ENCODE data around the gene PNPO. TPM values are rescaled to one million over a fixed set of nuclear protein-coding genes. Genes with fewer than 3 reads are reported as not detected.
"Not testable (repeated sequence)": the region's sequence is repeated elsewhere in the genome, so short reads cannot be mapped to it uniquely, and the experiment has no call there.

PNPO gene
- polyA plus RNA-seq, 1 donor (not counting 4 experiments of a cell fraction or from before 2014, with no cell fraction given) = 35.5 TPM

- Histone ChIP-seq H3K9ac (ENCODE audit: control insufficient read depth, extremely low read depth, insufficient read depth, low read length) (no peak overlapping the region), H3K4me1 (ENCODE audit: control insufficient read depth, extremely low read depth, insufficient read depth, low read length) (peaks cover 6% of the 10 kb centered on the region), H3K4me2 (ENCODE audit: control insufficient read depth, extremely low read depth, insufficient read depth, low read depth, low read length) (no peak overlapping the region), H3K79me2 (ENCODE audit: control insufficient read depth, insufficient read depth, low read length) (no peaks in the 10 kb centered on the region), H2AFZ (ENCODE audit: control insufficient read depth, low read length) (no peak overlapping the region), H3K27me3 (ENCODE audit: control insufficient read depth, extremely low read depth, insufficient read depth, low read length) (no peaks in the 10 kb centered on the region), H3K36me3 (ENCODE audit: control insufficient read depth in 2 of 2, extremely low read depth in 1 of 2, insufficient read depth in 2 of 2, low read length in 2 of 2) (peaks cover 3 to 6% of the 10 kb centered on the region in 2 experiments), H3K9me1 (ENCODE audit: control insufficient read depth, extremely low read depth, insufficient read depth, low read length) (peaks cover 2% of the 10 kb centered on the region), H3K4me3 (ENCODE audit: control insufficient read depth in 2 of 3, extremely low read depth in 1 of 3, insufficient read depth in 2 of 3, low read depth in 1 of 3, low read length in 3 of 3) (no peak overlapping the region), H3K9me3 (ENCODE audit: control insufficient read depth, low read depth, low read length) (no peaks in the 10 kb centered on the region), H4K20me1 (ENCODE audit: control insufficient read depth, extremely low read depth, insufficient read depth, low read length) (no peaks in the 10 kb centered on the region), H3K27ac (ENCODE audit: control insufficient read depth, insufficient read depth, low read length) (no peak overlapping the region)
- FAIRE-seq (no peak), DNase-seq (ENCODE audit: low read depth, low spot score) (no peak)
- dilution Hi-C loops (cut with MboI; ENCODE audit: extremely low pct_ligation_motif_present, low sequenced_read_pairs) = no loop called here
- no peak for TF ChIP-seq EZH2 (IDR thresholded peaks at IDR 0.05; ENCODE audit: low read length)
- TF ChIP-seq CTCF (optimal IDR thresholded peaks at IDR 0.05 in 1 of 3, IDR thresholded peaks at IDR 0.05 in 1 of 3, conservative IDR thresholded peaks at IDR 0.05 in 1 of 3; ENCODE audit: extremely low read depth in 1 of 3, insufficient read depth in 2 of 3, low read length in 3 of 3) = no peak
These were observed 23.4 kb upstream of the PNPO start for GRCh38 chr17:47918006-47918405.

- Histone ChIP-seq H3K9me3 (ENCODE audit: control insufficient read depth, low read depth, low read length) (no peaks in the 10 kb centered on the region), H3K4me3 (ENCODE audit: control insufficient read depth in 2 of 3, extremely low read depth in 1 of 3, insufficient read depth in 2 of 3, low read depth in 1 of 3, low read length in 3 of 3) (no peak overlapping the region), H2AFZ (ENCODE audit: control insufficient read depth, low read length) (no peak overlapping the region), H3K79me2 (ENCODE audit: control insufficient read depth, insufficient read depth, low read length) (no peaks in the 10 kb centered on the region), H3K27me3 (ENCODE audit: control insufficient read depth, extremely low read depth, insufficient read depth, low read length) (no peaks in the 10 kb centered on the region), H3K27ac (ENCODE audit: control insufficient read depth, insufficient read depth, low read length) (no peak overlapping the region), H3K9me1 (ENCODE audit: control insufficient read depth, extremely low read depth, insufficient read depth, low read length) (no peaks in the 10 kb centered on the region), H3K9ac (ENCODE audit: control insufficient read depth, extremely low read depth, insufficient read depth, low read length) (no peak overlapping the region), H3K4me2 (ENCODE audit: control insufficient read depth, extremely low read depth, insufficient read depth, low read depth, low read length) (no peak overlapping the region), H4K20me1 (ENCODE audit: control insufficient read depth, extremely low read depth, insufficient read depth, low read length) (no peaks in the 10 kb centered on the region), H3K4me1 (ENCODE audit: control insufficient read depth, extremely low read depth, insufficient read depth, low read length) (peaks cover 6% of the 10 kb centered on the region), H3K36me3 (ENCODE audit: control insufficient read depth in 2 of 2, extremely low read depth in 1 of 2, insufficient read depth in 2 of 2, low read length in 2 of 2) (peaks cover 3 to 11% of the 10 kb centered on the region in 2 experiments)
- FAIRE-seq = no peak
- no peak for DNase-seq (ENCODE audit: low read depth, low spot score)
- TF ChIP-seq EZH2 (IDR thresholded peaks at IDR 0.05; ENCODE audit: low read length) (no peak), CTCF (optimal IDR thresholded peaks at IDR 0.05 in 1 of 3, IDR thresholded peaks at IDR 0.05 in 1 of 3, conservative IDR thresholded peaks at IDR 0.05 in 1 of 3; ENCODE audit: extremely low read depth in 1 of 3, insufficient read depth in 2 of 3, low read length in 3 of 3) (no peak)
- dilution Hi-C loops (cut with MboI; ENCODE audit: extremely low pct_ligation_motif_present, low sequenced_read_pairs) = no loop called here
These were observed 22.4 kb upstream of the PNPO start for GRCh38 chr17:47918991-47919390.

GRCh38 chr17:47919889-47920288 is 21.5 kb upstream of the PNPO start:
- H3K9me1 ChIP-seq (ENCODE audit: control insufficient read depth, extremely low read depth, insufficient read depth, low read length); H4K20me1 ChIP-seq (ENCODE audit: control insufficient read depth, extremely low read depth, insufficient read depth, low read length); dilution Hi-C loops (cut with MboI; ENCODE audit: extremely low pct_ligation_motif_present, low sequenced_read_pairs); H3K4me2 ChIP-seq (ENCODE audit: control insufficient read depth, extremely low read depth, insufficient read depth, low read depth, low read length); DNase-seq (ENCODE audit: low read depth, low spot score); H3K9me3 ChIP-seq (ENCODE audit: control insufficient read depth, low read depth, low read length); H3K79me2 ChIP-seq (ENCODE audit: control insufficient read depth, insufficient read depth, low read length); H3K4me3 ChIP-seq (ENCODE audit: control insufficient read depth in 2 of 3, extremely low read depth in 1 of 3, insufficient read depth in 2 of 3, low read depth in 1 of 3, low read length in 3 of 3); H3K27ac ChIP-seq (ENCODE audit: control insufficient read depth, insufficient read depth, low read length); H3K4me1 ChIP-seq (ENCODE audit: control insufficient read depth, extremely low read depth, insufficient read depth, low read length); H3K9ac ChIP-seq (ENCODE audit: control insufficient read depth, extremely low read depth, insufficient read depth, low read length); FAIRE-seq; H2AFZ ChIP-seq (ENCODE audit: control insufficient read depth, low read length); H3K27me3 ChIP-seq (ENCODE audit: control insufficient read depth, extremely low read depth, insufficient read depth, low read length): not testable (repeated sequence)
- peaks cover 3 to 15% of the 10 kb centered on the region in 2 experiments for H3K36me3 ChIP-seq (ENCODE audit: control insufficient read depth in 2 of 2, extremely low read depth in 1 of 2, insufficient read depth in 2 of 2, low read length in 2 of 2)

Measured in keratinocyte (primary cell).